ENCODE data around the gene NREP.

NREP gene

GRCh38 chr5:111691508-111691907 lies 65.5 kb downstream of the NREP start:
- DNase-seq = no peak

- no peak for DNase-seq
These were observed 67.5 kb downstream of the NREP start for GRCh38 chr5:111689357-111689935.

- no peak for DNase-seq
These were observed 71.0 kb downstream of the NREP start for GRCh38 chr5:111685969-111686368.

GRCh38 chr5:111682641-111683040 lies 74.4 kb downstream of the NREP start:
- DNase-seq = no peak

GRCh38 chr5:111682121-111682520 lies 74.9 kb downstream of the NREP start:
- DNase-seq = no peak

- DNase-seq = no peak
These were observed 75.4 kb downstream of the NREP start for GRCh38 chr5:111681414-111682120.

GRCh38 chr5:111680737-111681413 lies 76.1 kb downstream of the NREP start:
- no peak for DNase-seq

GRCh38 chr5:111679611-111680010 lies 77.4 kb downstream of the NREP start:
- DNase-seq = no peak

All from stimulated activated naive CD4-positive, alpha-beta T cell (primary cell).